IMR-90 (cell line): ENCODE data around the gene CLDN7.

Source experiments
- FOS ChIP-seq: fragments of 150-350 bp; IDR thresholded peaks from 2 replicates; pipeline ENCODE4 v1.6.1; 2016; ENCODE audit warnings: low read depth, low read length
- POLR2A ChIP-seq: IDR thresholded peaks from 2 replicates; pipeline ENCODE4 v1.6.1; 2012; ENCODE audit warnings: mild to moderate bottlenecking, low read depth, low read length
- RFX5 ChIP-seq: IDR thresholded peaks from 2 replicates; pipeline ENCODE4 v1.8.0; 2012; ENCODE audit warnings: low read depth, mild to moderate bottlenecking, low read length, moderate library complexity
- TF ChIP-seq, protein P1 (sequence below): conservative IDR thresholded peaks from 2 replicates; pipeline ENCODE4 v1.5.1; 2012; ENCODE audit warnings: mild to moderate bottlenecking, low read depth, low read length, improper control_type of control experiment

DNA sequence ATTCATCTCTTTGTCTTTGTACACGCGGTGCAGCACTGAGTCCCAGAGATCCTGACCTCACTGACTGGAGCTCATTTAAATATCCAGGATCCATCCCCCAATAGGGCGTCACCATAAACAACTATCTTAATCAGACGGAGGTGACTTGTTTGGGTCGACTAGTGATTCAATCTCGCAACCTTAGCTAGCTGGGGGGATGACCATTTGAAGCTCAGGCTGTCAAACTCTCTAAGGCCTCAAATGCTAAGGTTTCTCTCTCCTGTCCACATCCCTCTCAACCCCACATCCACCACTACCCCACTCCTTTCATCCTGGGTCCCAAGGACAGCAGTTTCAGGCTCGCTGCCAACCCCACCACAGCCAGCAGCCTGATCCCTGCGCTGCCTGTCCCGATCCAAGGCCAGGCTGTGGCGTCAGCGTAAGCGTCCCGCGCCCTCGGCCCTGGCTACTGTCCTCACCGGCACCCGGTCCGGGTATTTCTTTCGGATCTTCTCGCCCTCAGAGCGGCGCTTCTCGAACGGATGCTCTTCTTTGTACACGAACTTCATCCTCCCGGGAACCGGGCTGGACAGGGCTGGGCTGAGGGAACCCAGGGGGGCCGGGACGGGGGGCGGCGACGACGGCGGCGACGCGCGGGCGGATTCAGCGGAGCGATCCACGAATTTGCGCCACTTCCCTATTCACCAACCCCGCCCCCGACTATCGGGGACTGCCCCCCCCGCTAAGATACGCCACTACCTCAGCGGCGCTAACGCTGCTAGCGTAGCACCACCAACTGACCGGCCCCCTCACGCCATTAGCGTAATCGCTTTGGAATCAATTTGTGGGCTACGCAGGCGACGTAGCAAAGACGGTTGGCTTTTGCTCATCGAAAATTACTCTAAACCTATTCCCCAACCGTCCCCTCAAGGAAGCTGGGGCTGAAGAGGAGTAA lies 20.2 kb downstream of the CLDN7 start, which contains the start of gene GABARAP:
- TF ChIP-seq, protein P1, sequence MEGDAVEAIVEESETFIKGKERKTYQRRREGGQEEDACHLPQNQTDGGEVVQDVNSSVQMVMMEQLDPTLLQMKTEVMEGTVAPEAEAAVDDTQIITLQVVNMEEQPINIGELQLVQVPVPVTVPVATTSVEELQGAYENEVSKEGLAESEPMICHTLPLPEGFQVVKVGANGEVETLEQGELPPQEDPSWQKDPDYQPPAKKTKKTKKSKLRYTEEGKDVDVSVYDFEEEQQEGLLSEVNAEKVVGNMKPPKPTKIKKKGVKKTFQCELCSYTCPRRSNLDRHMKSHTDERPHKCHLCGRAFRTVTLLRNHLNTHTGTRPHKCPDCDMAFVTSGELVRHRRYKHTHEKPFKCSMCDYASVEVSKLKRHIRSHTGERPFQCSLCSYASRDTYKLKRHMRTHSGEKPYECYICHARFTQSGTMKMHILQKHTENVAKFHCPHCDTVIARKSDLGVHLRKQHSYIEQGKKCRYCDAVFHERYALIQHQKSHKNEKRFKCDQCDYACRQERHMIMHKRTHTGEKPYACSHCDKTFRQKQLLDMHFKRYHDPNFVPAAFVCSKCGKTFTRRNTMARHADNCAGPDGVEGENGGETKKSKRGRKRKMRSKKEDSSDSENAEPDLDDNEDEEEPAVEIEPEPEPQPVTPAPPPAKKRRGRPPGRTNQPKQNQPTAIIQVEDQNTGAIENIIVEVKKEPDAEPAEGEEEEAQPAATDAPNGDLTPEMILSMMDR: no peak
- TF ChIP-seq POLR2A (peak; percentile 82; the same call in 1 of the 2 replicates), FOS (peak; percentile 5; the same call in 1 of the 2 replicates), RFX5 (no peak)
